Measurements from ENCODE around the gene DPF3.

GRCh38 chr14:72609205-72609916 lies 284.5 kb downstream of the DPF3 start:
- TF ChIP-seq CTCF (IDR thresholded peaks at IDR 0.05; ENCODE audit: insufficient read depth, low read length, poor library complexity, severe bottlenecking) (no peak), EZH2phosphoT487 (conservative IDR thresholded peaks at IDR 0.05; ENCODE audit: low read length) (no peak)
